SK-N-DZ (cell line): Measurements from ENCODE around the gene CCR5AS.

Source experiments
- DNase-seq: peaks from one replicate; pipeline ENCODE4 v3.0.0-alpha.2; 2015; ENCODE audit warnings: low spot score

The CCR5AS gene

GRCh38 chr3:46316206-46316605 is 90.7 kb downstream of the CCR5AS start:
- DNase-seq = no peak

GRCh38 chr3:46314517-46314916 is 92.3 kb downstream of the CCR5AS start:
- DNase-seq = no peak
